A549 (cell line): ENCODE results near the gene TNFRSF13B. TPM values are rescaled to one million over a fixed set of nuclear protein-coding genes. Genes with fewer than 3 reads are reported as not detected.
"Not testable (repeated sequence)": the region's sequence is repeated elsewhere in the genome, so short reads cannot be mapped to it uniquely, and the experiment has no call there.

Experiments
- ATAC-seq, 2 experiments: fragments of 200-7000 bp in 1 of 2; fragments of >200 bp in 1 of 2; cut with Nextera tagmentation in 1 of 2; cut with Tn5 transposase in 1 of 2; 3 replicates each; pipeline versions ENCODE4 v1.8.0 to v1.9.1; 2018 to 2020; ENCODE audit warnings: mild to moderate bottlenecking in 1 of 2, moderate library complexity in 1 of 2
- CTCF ChIA-PET: fragments of 300-600 bp; sonication (Branson Sonifier 250); formaldehyde crosslinking; extraction: SDS; loops from one replicate; lab custom pipeline; 2021; ENCODE audit warnings: antibody characterized with exemption, inconsistent platforms; lab: Yijun Ruan, JAX
- POLR2A ChIA-PET: fragments of 350-600 bp; formaldehyde crosslinking; extraction: SDS; loops from one replicate; lab custom pipeline; 2021; ENCODE audit warnings: antibody characterized with exemption, inconsistent platforms; lab: Yijun Ruan, JAX
- DNase-seq, 2 experiments: peaks; one replicate each; pipeline versions ENCODE4 v3.0.0 to v3.0.0-alpha.2; 2011 to 2016; ENCODE audit warnings: low read depth in 1 of 2, low spot score in 1 of 2
- FAIRE-seq: peaks from 2 replicates; lab custom pipeline; 2011; peaks lifted over from hg19 to GRCh38; lab: Jason Lieb, UNC
- H3K27ac ChIP-seq, 2 experiments: fragments of >200 bp; sonication (Bioruptor Twin); formaldehyde crosslinking; 3 replicates each; pipeline ENCODE4 v1.5.1; 2016 to 2017
- H3K4me1 ChIP-seq: fragments of >200 bp; sonication (Bioruptor Twin); formaldehyde crosslinking; 3 replicates; pipeline ENCODE4 v1.6.1; 2016
- H3K4me2 ChIP-seq: fragments of >200 bp; sonication (Bioruptor Twin); formaldehyde crosslinking; 3 replicates; pipeline ENCODE4 v1.6.1; 2016
- H3K4me3 ChIP-seq: fragments of >200 bp; sonication (Bioruptor Twin); formaldehyde crosslinking; 3 replicates; pipeline ENCODE4 v1.5.1; 2016
- H3K9me3 ChIP-seq: fragments of >200 bp; sonication (Bioruptor Twin); formaldehyde crosslinking; 3 replicates; pipeline ENCODE4 v1.6.1; 2016
- CEBPB ChIP-seq, 2 experiments: fragments of >200 bp in 1 of 2; sonication (Bioruptor Twin) in 1 of 2; formaldehyde crosslinking in 1 of 2; IDR thresholded peaks; 2 replicates each; pipeline ENCODE4 v1.6.1; 2012 to 2016
- CHD2 ChIP-seq: fragments of 150-350 bp; IDR thresholded peaks from 2 replicates; pipeline ENCODE4 v1.6.1; 2014; ENCODE audit warnings: low read length; ENCODE audit not compliant: partially characterized antibody
- CHD4 ChIP-seq: fragments of 200-600 bp; sonication (generic); IDR thresholded peaks from 2 replicates; pipeline ENCODE4 v1.6.1; 2016; ENCODE audit warnings: antibody characterized with exemption, mild to moderate bottlenecking, borderline replicate concordance
- ELK1 ChIP-seq: fragments of 150-350 bp; IDR thresholded peaks from 2 replicates; pipeline ENCODE4 v1.6.1; 2014; ENCODE audit warnings: low read depth, mild to moderate bottlenecking, low read length
- ESRRA ChIP-seq: fragments of 150-350 bp; IDR thresholded peaks from 2 replicates; pipeline ENCODE4 v1.6.1; 2014; ENCODE audit warnings: mild to moderate bottlenecking, low read length, borderline replicate concordance
- FOSB ChIP-seq: fragments of 250-450 bp; sonication (Bioruptor Pico); IDR thresholded peaks from 2 replicates; pipeline ENCODE4 v1.5.0; 2020; ENCODE audit warnings: mild to moderate bottlenecking, moderate library complexity
- FOXS1 ChIP-seq: fragments of 250-450 bp; sonication (Bioruptor Pico); IDR thresholded peaks from 2 replicates; pipeline ENCODE4 v1.5.0; 2020; ENCODE audit warnings: mild to moderate bottlenecking, moderate library complexity
- HES2 ChIP-seq: fragments of >200 bp; sonication (Bioruptor Twin); formaldehyde crosslinking; IDR thresholded peaks from 2 replicates; pipeline ENCODE4 v1.6.1; 2016
- HMGXB4 ChIP-seq: fragments of 250-450 bp; sonication (Bioruptor Pico); IDR thresholded peaks from 2 replicates; pipeline ENCODE4 v1.5.0; 2021; ENCODE audit warnings: mild to moderate bottlenecking, moderate library complexity, borderline replicate concordance
- HOXB13 ChIP-seq: fragments of 250-450 bp; sonication (Bioruptor Pico); IDR thresholded peaks from 2 replicates; pipeline ENCODE4 v1.5.0; 2020; ENCODE audit warnings: low read depth, mild to moderate bottlenecking, moderate library complexity
- KDM5A ChIP-seq: fragments of 200-600 bp; sonication (generic); IDR thresholded peaks from 2 replicates; pipeline ENCODE4 v1.6.1; 2016; ENCODE audit warnings: antibody characterized with exemption, mild to moderate bottlenecking
- MAFK ChIP-seq: fragments of 450-650 bp; IDR thresholded peaks from 2 replicates; pipeline ENCODE4 v1.6.1; 2014; ENCODE audit not compliant: partially characterized antibody
- MAX ChIP-seq: IDR thresholded peaks from 2 replicates; pipeline ENCODE4 v1.6.1; 2012
- NFE2L2 ChIP-seq: fragments of 150-350 bp; conservative IDR thresholded peaks from 2 replicates; pipeline ENCODE4 v1.6.1; 2014; ENCODE audit warnings: low read length
- POLR2A ChIP-seq: IDR thresholded peaks from 2 replicates; pipeline ENCODE4 v1.6.1; 2012; ENCODE audit warnings: mild to moderate bottlenecking, low read length
- RAD21 ChIP-seq, 2 experiments: fragments of >200 bp in 1 of 2; sonication (Bioruptor Twin) in 1 of 2; formaldehyde crosslinking in 1 of 2; IDR thresholded peaks in 1 of 2; conservative IDR thresholded peaks in 1 of 2; 2 replicates in 1 of 2; 3 replicates in 1 of 2; pipeline ENCODE4 v1.6.1; 2012 to 2018; ENCODE audit warnings: inconsistent platforms in 1 of 2
- RARB ChIP-seq: fragments of 250-450 bp; sonication (Bioruptor Pico); IDR thresholded peaks from 2 replicates; pipeline ENCODE4 v1.8.0; 2021; ENCODE audit warnings: mild to moderate bottlenecking, moderate library complexity
- TFCP2L1 ChIP-seq: fragments of 250-450 bp; sonication (Bioruptor Pico); IDR thresholded peaks from 2 replicates; pipeline ENCODE4 v1.5.0; 2021; ENCODE audit warnings: mild to moderate bottlenecking
- TP53 ChIP-seq: fragments of 250-450 bp; sonication (Bioruptor Pico); IDR thresholded peaks from 2 replicates; pipeline ENCODE4 v1.5.0; 2021; ENCODE audit warnings: mild to moderate bottlenecking, moderate library complexity
- ZC3H11A ChIP-seq: fragments of 450-650 bp; IDR thresholded peaks from 2 replicates; pipeline ENCODE4 v1.6.1; 2014; ENCODE audit warnings: antibody characterized with exemption, mild to moderate bottlenecking
- WGBS: methylation state at CpG from one replicate; pipeline ENCODE4 v1.1.6; 2017; ENCODE audit errors: missing lambda C conversion rate; 5-methylcytosine and 5-hydroxymethylcytosine counted together
- polyA plus RNA-seq, 4 experiments: library from polyadenylated mRNA; depleted of rRNA in 3 of 4; stranded (reverse); fragments of >200 nt; fragmentation: RNase III in 1 of 4; extraction: RNeasy Plus Mini Kit Qiagen cat#74134 plus additional on column Dnase treatment in 1 of 4; gene quantifications; 2 replicates in 3 of 4; 3 replicates in 1 of 4; pipeline ENCODE4 v1.2.3, GENCODE V29; 2011 to 2017

TNFRSF13B gene
- polyA plus RNA-seq, 2 of the 4 experiments (the other 2 are of a cell fraction) = not detected

- FAIRE-seq, H3K4me3 ChIP-seq, POLR2A ChIA-PET, DNase-seq, ATAC-seq, H3K4me2 ChIP-seq, H3K9me3 ChIP-seq: not testable (repeated sequence)
- Histone ChIP-seq H3K4me1 (peaks cover 34% of the 10 kb centered on the region), H3K27ac (peak overlapping the region; percentile 23 to 83; a peak in 5 of 6 replicates)
- 85% methylated on average over 10 of the region's 14 CpGs for WGBS
- CTCF ChIA-PET = interaction anchor here (0.9 to 1.6 kb wide), 3 partner anchors 10 to 169 kb away, joined by 3 to 6 read pairs (median 5); no protein-coding TSS in a partner anchor
Measured at GRCh38 chr17:17004997-17005614, 33.2 kb upstream of the TNFRSF13B start.

- Histone ChIP-seq H3K4me1 (peaks cover 29% of the 10 kb centered on the region), H3K9me3 (no peaks in the 10 kb centered on the region), H3K27ac (peak overlapping the region; percentile 23 to 83; a peak in 5 of 6 replicates), H3K4me3 (no peak overlapping the region), H3K4me2 (no peak overlapping the region)
- DNase-seq (no peak), ATAC-seq (no peak), FAIRE-seq (no peak)
- CTCF ChIA-PET = interaction anchor here (0.6 to 1.6 kb wide), 3 partner anchors 37 to 447 kb away, joined by 3 to 6 read pairs (median 4); no protein-coding TSS in a partner anchor
- TF ChIP-seq ESRRA = no peak
- no peak for TF ChIP-seq RARB (CRISPR knock-in tag)
- no peak for TF ChIP-seq KDM5A
- TF ChIP-seq MAX = no peak
- TF ChIP-seq HOXB13 = no peak
- TF ChIP-seq RAD21 (conservative IDR thresholded peaks at IDR 0.05 in 1 of 2, IDR thresholded peaks at IDR 0.05 in 1 of 2) = no peak
- no peak for TF ChIP-seq HES2
- no peak for TF ChIP-seq TFCP2L1 (CRISPR knock-in tag)
- TF ChIP-seq POLR2A = no peak
- TF ChIP-seq ELK1 = no peak
- TF ChIP-seq MAFK = no peak
- no peak for TF ChIP-seq CHD4
- TF ChIP-seq FOSB (CRISPR knock-in tag) = no peak
- no peak for TF ChIP-seq ZC3H11A
- no peak for TF ChIP-seq HMGXB4 (CRISPR knock-in tag)
- TF ChIP-seq TP53 (CRISPR knock-in tag) = no peak
- no peak for TF ChIP-seq CEBPB (IDR thresholded peaks at IDR 0.05)
- no peak for TF ChIP-seq NFE2L2
- TF ChIP-seq FOXS1 (CRISPR knock-in tag) = no peak
- TF ChIP-seq CHD2 = no peak
- POLR2A ChIA-PET = no interaction called here
- WGBS = 82% methylated on average over 19 of the region's 19 CpGs
Measured at GRCh38 chr17:17004251-17004996, 32.5 kb upstream of the TNFRSF13B start.

GRCh38 chr17:17002731-17003715, 31.1 kb upstream of the TNFRSF13B start:
- DNase-seq, H3K4me3 ChIP-seq, H3K4me2 ChIP-seq, POLR2A ChIA-PET, H3K9me3 ChIP-seq: not testable (repeated sequence)
- 91% methylated on average over 17 of the region's 20 CpGs for WGBS
- Histone ChIP-seq H3K27ac (peak overlapping the region; percentile 44 to 83; a peak in 5 of 6 replicates), H3K4me1 (peaks cover 15% of the 10 kb centered on the region)
- peak in 1 of 2 experiments; percentile 17; a peak in 2 of 6 replicates for ATAC-seq
- CTCF ChIA-PET = interaction anchor here (0.6 to 1.5 kb wide), 10 partner anchors 10 to 1259 kb away, joined by 3 to 7 read pairs (median 3); no protein-coding TSS in a partner anchor
- peak; percentile 87 for FAIRE-seq
